HepG2 (cell line): Measurements from ENCODE around the gene MTMR3. TPM values are rescaled to one million over a fixed set of nuclear protein-coding genes. Genes with fewer than 3 reads are reported as not detected.
A peak's percentile ranks its signal among the peaks of the same experiment; 100 is the strongest.

Source experiments
- ATAC-seq: fragments of 200-7000 bp; cut with Tn5 transposase; 3 replicates; pipeline ENCODE4 v1.9.1; 2020; ENCODE audit warnings: mild to moderate bottlenecking, moderate library complexity
- BruUV-seq: library from RNA; stranded (reverse); fragments of 400-500 nt; replicated peaks from 2 replicates; lab custom pipeline; 2021; lab: Mats Ljungman, UMichigan
- CTCF ChIA-PET: fragments of 300-600 bp; formaldehyde crosslinking; extraction: SDS; loops from one replicate; lab custom pipeline; 2021; ENCODE audit warnings: low total read pairs, inconsistent platforms, low intra/inter-chr PET ratio; lab: Yijun Ruan, JAX
- POLR2A ChIA-PET: fragments of 350-600 bp; sonication (Branson Sonifier 250); formaldehyde crosslinking; loops from one replicate; lab custom pipeline; 2020; ENCODE audit warnings: antibody characterized with exemption, inconsistent platforms; lab: Yijun Ruan, JAX
- DNase-seq: peaks from one replicate; pipeline ENCODE4 v3.0.0-alpha.2; 2015; ENCODE audit warnings: low spot score
- FAIRE-seq: peaks from 3 replicates; lab custom pipeline; 2011; peaks lifted over from hg19 to GRCh38; lab: Jason Lieb, UNC
- H2AFZ ChIP-seq: one replicate; pipeline ENCODE4 v1.6.1; 2011; ENCODE audit warnings: low read length, inconsistent platforms
- H3K27ac ChIP-seq: fragments of 300-600 bp; 3 replicates; pipeline ENCODE4 v1.8.0; 2011; ENCODE audit warnings: mixed run types, mild to moderate bottlenecking, mixed read lengths, low read length, inconsistent platforms; ENCODE audit not compliant: insufficient read depth; ENCODE audit errors: extremely low read length
- H3K27me3 ChIP-seq, 2 experiments: fragments of 200-600 bp in 1 of 2; 2 replicates in 1 of 2; 3 replicates in 1 of 2; pipeline versions ENCODE4 v1.6.0 to v1.8.0; 2011; ENCODE audit warnings: low read length in 2 of 2, mild to moderate bottlenecking in 2 of 2, moderate library complexity in 2 of 2, inconsistent platforms in 1 of 2; ENCODE audit not compliant: insufficient read depth in 2 of 2, control insufficient read depth in 1 of 2
- H3K36me3 ChIP-seq, 2 experiments: fragments of 200-600 bp in 1 of 2; replicated peaks in 1 of 2; 2 replicates in 1 of 2; 3 replicates in 1 of 2; pipeline versions ENCODE4 v1.5.1 to v1.8.0; 2011; ENCODE audit warnings: low read length in 2 of 2, inconsistent platforms in 1 of 2; ENCODE audit not compliant: insufficient read depth in 2 of 2, control insufficient read depth in 1 of 2
- H3K4me1 ChIP-seq: 2 replicates; pipeline ENCODE4 v1.5.1; 2012; ENCODE audit warnings: low read length, inconsistent platforms; ENCODE audit not compliant: insufficient read depth
- H3K4me2 ChIP-seq: 2 replicates; pipeline ENCODE4 v1.6.0; 2011; ENCODE audit warnings: low read depth, low read length, inconsistent platforms
- H3K4me3 ChIP-seq, 3 experiments: fragments of 200-600 bp in 1 of 3; sonication (generic), shearing (Covaris generic) in 1 of 3; replicated peaks in 1 of 3; 2 replicates each; pipeline ENCODE4 v1.5.1; 2011 to 2016; ENCODE audit warnings: low read length in 3 of 3, inconsistent platforms in 2 of 3, low read depth in 2 of 3, mild to moderate bottlenecking in 2 of 3, control low read depth in 1 of 3, mixed read lengths in 1 of 3; ENCODE audit not compliant: insufficient read depth in 1 of 3
- H3K79me2 ChIP-seq: one replicate; pipeline ENCODE4 v1.6.1; 2011; ENCODE audit warnings: low read length, inconsistent platforms; ENCODE audit not compliant: insufficient read depth
- H3K9ac ChIP-seq: 2 replicates; pipeline ENCODE4 v1.6.0; 2011; ENCODE audit warnings: mild to moderate bottlenecking, low read depth, low read length, inconsistent platforms; ENCODE audit not compliant: insufficient read depth
- H3K9me3 ChIP-seq: 2 replicates; pipeline ENCODE4 v1.5.1; 2012; ENCODE audit warnings: mild to moderate bottlenecking, low read length
- H4K20me1 ChIP-seq: 2 replicates; pipeline ENCODE4 v1.6.0; 2011; ENCODE audit warnings: inconsistent platforms, mild to moderate bottlenecking, low read length, moderate library complexity; ENCODE audit not compliant: insufficient read depth
- ARID4A ChIP-seq: sonication (generic); formaldehyde crosslinking; IDR thresholded peaks from 2 replicates; pipeline ENCODE4 v1.5.0; 2020; ENCODE audit warnings: mild to moderate bottlenecking, missing genetic modification reagents, borderline replicate concordance
- CENPBD1 ChIP-seq: sonication (generic); formaldehyde crosslinking; IDR thresholded peaks from 2 replicates; pipeline ENCODE4 v1.8.0; 2022; ENCODE audit warnings: missing genetic modification reagents, low read depth, mild to moderate bottlenecking, borderline replicate concordance
- ETV5 ChIP-seq: IDR thresholded peaks from 2 replicates; pipeline ENCODE4 v1.6.1; 2018; ENCODE audit warnings: missing biosample characterization, missing genetic modification reagents, inconsistent platforms, borderline replicate concordance
- HHEX ChIP-seq: IDR thresholded peaks from 2 replicates; pipeline ENCODE4 v1.6.1; 2016; ENCODE audit warnings: control low read depth
- RCOR2 ChIP-seq: IDR thresholded peaks from 2 replicates; pipeline ENCODE4 v1.6.1; 2016; ENCODE audit warnings: missing biosample characterization, missing genetic modification reagents
- TBL1XR1 ChIP-seq: fragments of 150-350 bp; IDR thresholded peaks from 2 replicates; pipeline ENCODE4 v1.6.1; 2014; ENCODE audit warnings: borderline replicate concordance, low read length; ENCODE audit not compliant: partially characterized antibody
- ZBTB38 ChIP-seq: sonication (generic); formaldehyde crosslinking; IDR thresholded peaks from 2 replicates; pipeline ENCODE4 v1.5.1; 2020; ENCODE audit warnings: mild to moderate bottlenecking, missing genetic modification reagents
- ZNF121 ChIP-seq: sonication (generic); formaldehyde crosslinking; IDR thresholded peaks from 2 replicates; pipeline ENCODE4 v1.5.0; 2020; ENCODE audit warnings: mild to moderate bottlenecking, missing genetic modification reagents
- ZNF224 ChIP-seq: sonication (generic); formaldehyde crosslinking; IDR thresholded peaks from 2 replicates; pipeline ENCODE4 v1.5.0; 2020; ENCODE audit warnings: mild to moderate bottlenecking, missing genetic modification reagents
- WGBS: methylation state at CpG from one replicate; pipeline ENCODE4 v1.1.6; 2017; ENCODE audit warnings: low lambda C conversion rate; 5-methylcytosine and 5-hydroxymethylcytosine counted together
- in situ Hi-C: cut with HindIII; loops from 2 replicates; pipeline ENCODE4 v1.10.0; 2017; ENCODE audit warnings: low pct_unique_long_range_greater_than_20kb; ENCODE audit not compliant: extremely low pct_ligation_motif_present
- intact Hi-C: fragments of 100-400 bp; cut with micrococcal nuclease; formaldehyde crosslinking; loops from one replicate; pipeline ENCODE4 v1.10.0; 2022; ENCODE audit not compliant: unreplicated experiment
- polyA plus RNA-seq, 8 experiments: library from polyadenylated mRNA; depleted of rRNA in 3 of 8; stranded (reverse) in 7 of 8; unstranded in 1 of 8; fragments of >200 nt; fragmentation: Illumina TruSeq in 4 of 8; extraction: Trizol in 4 of 8; gene quantifications; 2 replicates each; pipeline versions ENCODE4 v1.2.1 to v1.2.3, GENCODE V29; 2011 to 2016; ENCODE audit warnings: low read depth in 4 of 8, missing spikeins in 1 of 8, mixed read lengths in 1 of 8; ENCODE audit not compliant: insufficient read depth in 1 of 8
- total RNA-seq, 5 experiments: library from RNA; depleted of rRNA; stranded (reverse); fragments of >200 nt; fragmentation: Illumina TruSeq; extraction: Trizol; gene quantifications; 2 replicates each; pipeline ENCODE4 v1.2.3, GENCODE V29; 2016; ENCODE audit warnings: low read depth in 1 of 5
- TF ChIP-seq, protein P1 (sequence below): sonication (generic); formaldehyde crosslinking; IDR thresholded peaks from 2 replicates; pipeline ENCODE4 v1.8.0; 2022; ENCODE audit warnings: low read depth, missing genetic modification reagents

MTMR3 gene
- total and polyA plus RNA-seq, 2 of the 13 experiments (the other 11 are each of a cell fraction or from before 2014, with no cell fraction given) = 12.6 to 24.8 TPM

DNA sequence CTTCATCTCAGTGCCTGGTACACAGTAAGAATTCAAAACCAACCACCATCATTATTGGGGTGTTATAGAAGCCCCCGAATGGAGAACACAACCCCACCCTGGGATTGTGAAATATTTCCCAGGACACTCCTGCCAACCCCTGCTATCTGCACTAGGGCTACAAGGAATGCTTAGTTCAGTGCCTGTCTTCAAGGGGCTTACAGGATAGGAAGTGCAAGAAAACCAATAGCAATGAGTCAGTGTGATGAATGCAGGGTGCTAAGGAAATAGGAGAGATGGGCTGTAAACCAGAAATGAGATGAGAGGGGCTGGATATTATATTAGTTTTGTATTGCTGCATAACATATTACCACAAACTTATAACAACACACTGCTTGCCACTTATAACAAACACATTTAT lies 43.9 kb upstream of the MTMR3 start:
- Histone ChIP-seq H3K79me2 (peaks cover 14% of the 10 kb centered on the region), H4K20me1 (no peaks in the 10 kb centered on the region), H3K4me2 (peak overlapping the region; percentile 92), H2AFZ (peak overlapping the region; percentile 68), H3K4me1 (peaks cover 42% of the 10 kb centered on the region), H3K4me3 (peak overlapping the region in 1 of 3 experiments; percentile 82; a peak in 2 of 6 replicates), H3K27ac (no peak overlapping the region), H3K27me3 (no peaks in the 10 kb centered on the region; a peak in 2 of 5 replicates), H3K36me3 (peaks cover 0 to 2% of the 10 kb centered on the region in 2 experiments; a peak in 2 of 5 replicates), H3K9me3 (no peaks in the 10 kb centered on the region), H3K9ac (peak overlapping the region; percentile 68; the same call in 1 of the 2 replicates)
- WGBS = 0% methylated on average over 1 of the region's 1 CpG
- DNase-seq (no peak), ATAC-seq (no peak), FAIRE-seq (no peak)
- ChIA-PET POLR2A (interaction anchor here (1.5 to 1.6 kb wide), 2 partner anchors 18 to 44 kb away, joined by 7 to 10 read pairs; partner anchors contain the start of gene MTMR3), CTCF (no interaction called here)
- in situ Hi-C loops (no loop called here), intact Hi-C loops (no loop called here)
- BruUV-seq = no TSS peak
- TF ChIP-seq ETV5 (CRISPR knock-in tag) (no peak), ZNF121 (no peak), RCOR2 (CRISPR knock-in tag) (no peak), TBL1XR1 (no peak), HHEX (CRISPR knock-in tag) (no peak)
- TF ChIP-seq, protein P1, sequence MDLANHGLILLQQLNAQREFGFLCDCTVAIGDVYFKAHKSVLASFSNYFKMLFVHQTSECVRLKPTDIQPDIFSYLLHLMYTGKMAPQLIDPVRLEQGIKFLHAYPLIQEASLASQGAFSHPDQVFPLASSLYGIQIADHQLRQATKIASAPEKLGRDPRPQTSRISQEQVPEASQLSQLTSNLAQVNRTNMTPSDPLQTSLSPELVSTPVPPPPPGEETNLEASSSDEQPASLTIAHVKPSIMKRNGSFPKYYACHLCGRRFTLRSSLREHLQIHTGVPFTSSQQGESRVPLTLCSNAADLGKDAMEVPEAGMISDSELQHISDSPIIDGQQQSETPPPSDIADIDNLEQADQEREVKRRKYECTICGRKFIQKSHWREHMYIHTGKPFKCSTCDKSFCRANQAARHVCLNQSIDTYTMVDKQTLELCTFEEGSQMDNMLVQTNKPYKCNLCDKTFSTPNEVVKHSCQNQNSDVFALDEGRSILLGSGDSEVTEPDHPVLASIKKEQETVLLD (CRISPR knock-in tag) = no peak

- Histone ChIP-seq H3K79me2 (peaks cover 14% of the 10 kb centered on the region), H3K4me1 (peaks cover 41% of the 10 kb centered on the region), H3K9ac (no peak overlapping the region), H3K27me3 (no peaks in the 10 kb centered on the region; a peak in 2 of 5 replicates), H3K9me3 (no peaks in the 10 kb centered on the region), H2AFZ (no peak overlapping the region), H3K4me2 (no peak overlapping the region), H3K4me3 (no peak overlapping the region), H4K20me1 (no peaks in the 10 kb centered on the region), H3K27ac (no peak overlapping the region), H3K36me3 (no peaks in the 10 kb centered on the region)
- intact Hi-C loops (no loop called here), in situ Hi-C loops (no loop called here)
- no peak for DNase-seq
- FAIRE-seq = no peak
- CTCF ChIA-PET = no interaction called here
- ATAC-seq = no peak
- no TSS peak for BruUV-seq
- POLR2A ChIA-PET = no interaction called here
- TF ChIP-seq ARID4A = no peak
- no peak for TF ChIP-seq ZBTB38 (CRISPR knock-in tag)
- no peak for TF ChIP-seq CENPBD1 (CRISPR knock-in tag)
- TF ChIP-seq ZNF224 (CRISPR knock-in tag) = no peak
Observed at GRCh38 chr22:29840498-29840897, 42.5 kb upstream of the MTMR3 start.
